Stimulated activated CD4-positive, alpha-beta T cell treated with anti-CD3 and anti-CD28 coated beads, Interleukin-1b, Interleukin-23, amount 100 ng/mL, for 24 hours (primary cell): ENCODE data around the gene CAP2.

Source experiments
- DNase-seq, 4 experiments: peaks; one replicate each; pipeline ENCODE4 v3.0.0-alpha.2; 2020; ENCODE audit warnings: low read depth in 4 of 4, low spot score in 1 of 4

The CAP2 gene

GRCh38 chr6:17392978-17393891 lies at the start of gene CAP2:
CAP2 (plus strand) TSS chr6:17393595; CDS start chr6:17421556, 27,961 bp downstream.
- no peak for DNase-seq

- no peak for DNase-seq
These were observed 46.4 kb upstream of the CAP2 start for GRCh38 chr6:17347012-17347411.

DNA sequence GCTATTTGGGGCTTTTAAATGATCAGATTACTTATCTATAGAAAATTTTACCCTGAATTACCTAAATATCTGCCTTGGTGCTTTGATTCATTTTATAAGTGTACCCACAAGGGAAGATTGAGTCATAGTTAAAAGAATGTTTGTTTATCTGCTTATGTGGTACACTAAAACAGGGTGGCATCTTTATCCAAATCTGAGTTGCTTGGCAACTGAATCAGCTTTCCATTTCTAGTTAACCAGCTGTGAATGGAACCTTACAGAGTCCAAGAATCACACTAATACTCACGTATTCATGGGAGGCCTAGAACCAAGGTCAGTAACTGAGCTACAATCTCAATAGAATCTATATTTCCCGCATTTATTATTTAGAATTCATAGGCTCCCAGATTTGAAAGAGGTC lies 44.0 kb upstream of the CAP2 start:
- no peak for DNase-seq

- DNase-seq: no peak
These were observed 41.1 kb upstream of the CAP2 start for GRCh38 chr6:17352302-17352701.

- no peak for DNase-seq
These were observed 39.8 kb upstream of the CAP2 start for GRCh38 chr6:17353440-17354175.

- DNase-seq: no peak
These were observed 38.5 kb upstream of the CAP2 start for GRCh38 chr6:17354700-17355403.

DNA sequence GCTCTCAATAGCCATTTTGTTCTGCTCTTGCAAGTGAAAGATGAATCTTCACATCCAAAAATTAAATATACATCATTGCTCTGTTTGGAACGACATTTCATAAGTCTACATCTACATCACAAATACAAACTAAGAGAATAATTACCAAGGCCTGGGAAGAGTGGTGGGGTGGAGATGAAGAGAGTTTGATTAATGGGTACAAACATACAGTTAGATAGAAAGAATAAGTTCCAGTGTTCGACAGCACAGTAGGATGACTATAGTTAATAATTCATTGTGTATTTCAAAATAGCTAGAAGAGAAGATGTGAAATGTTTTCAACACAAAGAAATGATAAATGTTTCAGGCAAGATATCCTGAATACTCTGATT lies 38.0 kb upstream of the CAP2 start:
- no peak for DNase-seq

DNA sequence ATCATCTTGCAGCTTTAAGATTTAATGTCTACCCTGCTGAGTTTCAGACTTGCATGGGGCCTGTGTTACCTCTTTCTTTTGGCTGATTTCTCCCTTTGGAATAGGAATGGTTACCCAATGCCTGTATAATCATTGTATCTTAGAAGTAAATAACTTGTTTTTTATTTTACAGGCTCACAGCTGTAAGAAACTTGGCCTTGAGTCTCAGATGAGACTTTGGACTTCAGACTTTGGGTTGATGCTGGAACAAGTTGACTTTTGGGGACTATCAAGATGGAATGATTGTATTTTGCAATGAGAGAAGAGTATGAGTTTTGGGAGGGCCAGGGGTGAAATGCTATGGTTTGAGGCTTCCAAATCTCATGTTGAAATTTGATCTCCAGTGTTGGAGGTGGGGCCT lies 34.9 kb upstream of the CAP2 start:
- DNase-seq: no peak

DNA sequence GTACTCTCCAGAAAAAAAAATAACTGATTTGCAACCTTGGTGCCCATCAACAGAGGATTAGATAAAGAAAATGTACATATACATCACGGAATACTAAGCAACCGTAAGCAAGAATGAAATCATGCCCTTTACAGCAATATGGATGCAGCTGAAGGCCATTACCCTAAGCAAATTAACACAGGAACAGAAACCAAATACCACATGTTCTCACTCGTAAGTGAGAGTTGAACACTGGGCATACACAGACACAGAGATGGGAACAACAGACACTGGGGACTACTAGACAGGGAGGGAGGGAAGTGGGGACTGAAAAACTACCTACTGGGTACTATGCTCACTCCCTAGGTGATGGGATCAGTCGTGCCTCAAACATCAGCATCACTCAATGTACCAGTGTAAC lies 32.8 kb upstream of the CAP2 start:
- no peak for DNase-seq

DNA sequence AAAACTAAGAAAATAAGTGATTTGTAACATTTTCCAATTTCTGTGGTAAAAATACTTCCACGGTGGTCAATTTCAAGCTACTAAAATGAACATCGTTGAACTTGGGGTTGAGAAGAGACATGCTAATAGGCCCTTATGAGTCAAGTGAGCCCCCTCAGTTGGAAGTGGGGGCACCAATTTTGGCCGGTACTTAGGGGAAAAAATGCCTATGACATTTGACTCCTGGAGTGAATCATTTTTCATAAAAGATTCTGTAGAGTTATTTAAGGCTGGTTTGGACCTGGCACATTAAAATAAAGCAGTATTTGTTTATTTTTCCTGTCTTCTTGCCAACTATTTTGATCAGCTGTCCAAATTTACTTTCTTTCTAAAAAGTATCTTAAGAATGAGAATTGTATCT lies 32.4 kb upstream of the CAP2 start:
- no peak for DNase-seq

GRCh38 chr6:17365961-17366360 lies 27.4 kb upstream of the CAP2 start:
- no peak for DNase-seq

DNA sequence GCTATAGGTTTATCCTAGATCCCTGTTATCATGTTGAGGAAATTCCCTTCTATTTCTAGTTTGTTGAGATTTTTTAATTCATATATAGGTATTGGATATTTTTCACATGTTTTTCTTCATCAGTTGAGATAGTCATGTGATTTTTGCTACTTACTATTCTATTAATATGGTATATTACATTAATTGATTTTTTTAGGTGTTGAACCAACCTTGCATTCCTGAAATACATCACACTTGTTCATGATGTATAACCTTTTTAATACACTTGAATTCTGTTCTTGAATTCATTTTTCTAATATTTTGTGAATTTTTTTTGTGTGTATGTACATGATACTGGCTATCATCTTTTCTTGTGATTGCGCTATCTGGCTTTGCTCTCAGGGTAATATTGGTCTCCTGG lies 25.5 kb upstream of the CAP2 start:
- no peak for DNase-seq

GRCh38 chr6:17381424-17382147 lies 11.8 kb upstream of the CAP2 start:
- DNase-seq: no peak

DNA sequence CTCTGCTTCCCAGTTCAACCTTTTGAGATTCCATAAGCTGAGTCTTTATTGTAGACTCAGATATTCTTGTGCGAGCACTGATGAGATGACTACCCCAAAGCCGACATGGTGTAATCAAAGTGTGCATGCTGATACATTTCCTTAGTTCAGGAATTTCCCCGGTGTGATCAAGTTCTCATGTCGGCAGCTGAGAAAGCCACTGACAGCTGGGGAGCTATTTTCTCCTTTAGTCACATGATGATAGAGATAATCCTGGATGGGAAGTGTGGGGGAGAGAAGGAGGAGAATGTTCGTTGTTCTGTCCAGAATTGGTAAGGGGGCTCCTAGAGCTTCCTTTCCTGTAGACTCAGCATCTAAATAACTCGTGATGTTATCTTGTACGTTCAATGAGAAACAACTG lies 7.7 kb upstream of the CAP2 start:
- DNase-seq: no peak

DNA sequence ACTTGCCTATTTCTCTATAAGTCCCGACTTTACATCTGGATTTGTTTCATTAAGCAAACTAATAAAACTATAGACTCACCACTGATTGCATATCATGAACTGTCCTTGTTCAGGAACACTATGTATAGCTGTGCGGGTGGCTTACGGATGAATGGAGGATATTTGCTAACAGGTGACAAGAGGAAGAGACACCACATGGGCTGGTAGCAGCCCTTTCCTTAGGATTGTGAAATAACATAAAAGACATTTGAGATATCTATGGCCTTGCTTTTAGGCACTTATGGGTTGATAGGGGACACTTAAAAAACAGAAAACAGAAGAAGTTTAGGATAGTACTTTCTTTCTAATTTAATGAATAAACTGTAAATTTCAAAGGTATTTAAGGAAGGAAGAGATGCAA lies 5.0 kb upstream of the CAP2 start:
- DNase-seq: no peak

- no peak for DNase-seq
These were observed 4.0 kb upstream of the CAP2 start for GRCh38 chr6:17389274-17389847.

GRCh38 chr6:17390276-17390675 lies 3.1 kb upstream of the CAP2 start:
- no peak for DNase-seq

GRCh38 chr6:17391976-17392375 lies 1.4 kb upstream of the CAP2 start:
- DNase-seq: no peak

- DNase-seq: no peak
These were observed 667 bp downstream of the CAP2 start for GRCh38 chr6:17393892-17394631.

DNA sequence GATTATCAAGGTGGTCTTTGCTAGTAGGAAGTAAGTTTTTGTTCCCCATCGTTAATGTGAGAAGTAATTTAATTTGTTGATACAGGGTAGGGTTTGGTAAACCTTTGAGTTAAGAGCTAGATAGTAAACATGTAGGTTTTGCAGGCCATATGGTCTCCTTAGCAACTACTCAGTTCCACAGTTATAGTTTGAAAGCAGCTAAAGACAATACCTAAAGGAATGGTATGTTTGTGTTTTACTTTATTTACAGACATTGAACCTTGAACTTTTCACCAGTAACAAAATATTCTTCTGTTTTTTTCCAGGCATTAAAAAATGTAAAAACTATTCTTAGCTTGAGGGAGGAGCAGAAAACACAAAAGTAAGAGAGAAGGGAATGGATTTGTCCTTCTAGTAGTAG lies 1.7 kb downstream of the CAP2 start:
- DNase-seq: no peak
